Measurements from ENCODE around the gene VPS37B. TPM values are rescaled to one million over a fixed set of nuclear protein-coding genes. Genes with fewer than 3 reads are reported as not detected.

Gene VPS37B
- total and polyA plus RNA-seq, 8 donors: 13.4 to 105 (median 47.8) TPM

GRCh38 chr12:122834104-122834920, 61.6 kb downstream of the VPS37B start:
- Histone ChIP-seq H3K27ac (peak overlapping the region; percentile 90 to 97 (median 91)), H3K27me3 (no peaks in the 10 kb centered on the region), H3K36me3 (no peaks in the 10 kb centered on the region), H3K9me3 (no peaks in the 10 kb centered on the region), H3K4me3 (peak overlapping the region; percentile 72 to 82 (median 80)), H3K4me1 (peaks cover 25 to 53% (median 38%) of the 10 kb centered on the region in 4 donors)
- 12 to 15% (median 14%) methylated on average over 21 of the region's 21 CpGs for WGBS, 5 donors
- DNase-seq: peak; percentile 64 to 83
- TF ChIP-seq POLR2AphosphoS5 (IDR thresholded peaks at IDR 0.05): peak in 2 of 3 donors; percentile 27 to 64
- no peak for TF ChIP-seq POLR2A (IDR thresholded peaks at IDR 0.05)
- TF ChIP-seq EP300 (IDR thresholded peaks at IDR 0.05): no peak
- TF ChIP-seq CTCF (IDR thresholded peaks at IDR 0.05): peak in 1 of 7 experiments; percentile 26
- intact Hi-C loops (cut with DNase I; ENCODE audit: low total_unique reads): no loop called here

- Histone ChIP-seq H3K27me3 (no peaks in the 10 kb centered on the region), H3K4me1 (peaks cover 3 to 42% (median 25%) of the 10 kb centered on the region in 4 donors), H3K27ac (no peak overlapping the region), H3K9me3 (no peaks in the 10 kb centered on the region), H3K4me3 (no peak overlapping the region), H3K36me3 (no peaks in the 10 kb centered on the region)
- 67 to 72% (median 68%) methylated on average over 7 of the region's 7 CpGs for WGBS, 5 donors
- intact Hi-C loops (cut with DNase I; ENCODE audit: low total_unique reads): no loop called here
- no peak for TF ChIP-seq POLR2AphosphoS5 (IDR thresholded peaks at IDR 0.05)
- TF ChIP-seq EP300 (IDR thresholded peaks at IDR 0.05): no peak
- no peak for DNase-seq
Measured at GRCh38 chr12:122830517-122831214, 65.3 kb downstream of the VPS37B start.

- no peak for DNase-seq
Measured at GRCh38 chr12:122827258-122827657, 68.7 kb downstream of the VPS37B start.

More at GRCh38 chr12:122827258-122827657, 68.7 kb downstream of the VPS37B start:
- 19 to 31% (median 29%) methylated on average over 5 of the region's 5 CpGs for WGBS, 5 donors
- Histone ChIP-seq H3K36me3 (no peaks in the 10 kb centered on the region), H3K4me1 (peaks cover 4 to 40% (median 20%) of the 10 kb centered on the region in 4 donors), H3K9me3 (no peaks in the 10 kb centered on the region), H3K27me3 (no peaks in the 10 kb centered on the region), H3K27ac (peak overlapping the region; percentile 61 to 86 (median 66)), H3K4me3 (no peak overlapping the region)
- intact Hi-C loops (cut with DNase I; ENCODE audit: low total_unique reads): no loop called here
- TF ChIP-seq POLR2AphosphoS5 (IDR thresholded peaks at IDR 0.05): no peak
- no peak for TF ChIP-seq POLR2A (IDR thresholded peaks at IDR 0.05)
- no peak for TF ChIP-seq CTCF (IDR thresholded peaks at IDR 0.05)
- no peak for TF ChIP-seq EP300 (IDR thresholded peaks at IDR 0.05)

Measured in stomach (tissue), 9 donors.